Mesenchymal stem cell (in vitro differentiated cells and primary cell): ENCODE measurements around the gene PAX5.

ENCODE experiments used
- DNase-seq: peaks from one replicate; pipeline ENCODE4 v3.0.0-alpha.2; 2013
- H2AFZ ChIP-seq: one replicate; pipeline ENCODE4 v1.6.1; 2013; ENCODE audit warnings: low read depth, mild to moderate bottlenecking, control low read depth, inconsistent platforms, low read length, moderate library complexity
- H2AK5ac ChIP-seq: 2 replicates; pipeline ENCODE4 v1.6.1; 2013; ENCODE audit warnings: low read length, moderate library complexity, mild to moderate bottlenecking, inconsistent platforms; ENCODE audit not compliant: severe bottlenecking
- H2BK120ac ChIP-seq: one replicate; pipeline ENCODE4 v1.6.1; 2013; ENCODE audit warnings: low read depth, mild to moderate bottlenecking, inconsistent platforms, low read length, moderate library complexity
- H2BK12ac ChIP-seq, 2 experiments: one replicate each; pipeline ENCODE4 v1.6.1; 2013; ENCODE audit warnings: inconsistent platforms in 2 of 2, low read length in 2 of 2, mild to moderate bottlenecking in 2 of 2, moderate library complexity in 2 of 2, control low read depth in 1 of 2
- H2BK15ac ChIP-seq: one replicate; pipeline ENCODE4 v1.6.1; 2013; ENCODE audit warnings: mild to moderate bottlenecking, low read depth, inconsistent platforms; ENCODE audit not compliant: poor library complexity, severe bottlenecking
- H2BK5ac ChIP-seq: 2 replicates; pipeline ENCODE4 v1.6.1; 2013; ENCODE audit warnings: low read depth, mild to moderate bottlenecking, low read length, control low read depth, inconsistent platforms; ENCODE audit not compliant: poor library complexity, severe bottlenecking
- H3K14ac ChIP-seq, 2 experiments: one replicate each; pipeline ENCODE4 v1.6.1; 2013; ENCODE audit warnings: inconsistent platforms in 2 of 2, low read length in 2 of 2, control low read depth in 1 of 2, mild to moderate bottlenecking in 1 of 2, moderate library complexity in 1 of 2
- H3K18ac ChIP-seq, 2 experiments: one replicate each; pipeline ENCODE4 v1.6.1; 2013; ENCODE audit warnings: inconsistent platforms in 2 of 2, low read length in 2 of 2, control low read depth in 1 of 2, low read depth in 1 of 2, mild to moderate bottlenecking in 1 of 2
- H3K23ac ChIP-seq, 2 experiments: one replicate each; pipeline ENCODE4 v1.6.1; 2013; ENCODE audit warnings: inconsistent platforms in 2 of 2, low read length in 2 of 2, mild to moderate bottlenecking in 2 of 2, moderate library complexity in 2 of 2, control low read depth in 1 of 2
- H3K27ac ChIP-seq: 2 replicates; pipeline ENCODE4 v1.5.1; 2013; ENCODE audit warnings: mild to moderate bottlenecking, moderate library complexity, low read length, control low read depth, inconsistent platforms; ENCODE audit not compliant: poor library complexity, severe bottlenecking
- H3K27me3 ChIP-seq, 2 experiments: 2 replicates each; pipeline versions ENCODE4 v1.6.1 to v1.7.0; 2013; ENCODE audit warnings: low read length in 2 of 2, mild to moderate bottlenecking in 2 of 2, moderate library complexity in 2 of 2, control low read depth in 1 of 2, inconsistent platforms in 1 of 2; ENCODE audit not compliant: control insufficient read depth in 1 of 2, insufficient read depth in 1 of 2
- H3K36me3 ChIP-seq, 2 experiments: 2 replicates each; pipeline versions ENCODE4 v1.6.1 to v1.7.0; 2013; ENCODE audit warnings: low read length in 2 of 2, control low read depth in 1 of 2, inconsistent platforms in 1 of 2, low read depth in 1 of 2, mild to moderate bottlenecking in 1 of 2; ENCODE audit not compliant: insufficient read depth in 2 of 2, control insufficient read depth in 1 of 2
- H3K4ac ChIP-seq, 2 experiments: one replicate each; pipeline ENCODE4 v1.6.1; 2013; ENCODE audit warnings: inconsistent platforms in 2 of 2, low read length in 2 of 2, mild to moderate bottlenecking in 2 of 2, moderate library complexity in 2 of 2, control low read depth in 1 of 2, low read depth in 1 of 2
- H3K4me1 ChIP-seq: 2 replicates; pipeline ENCODE4 v1.6.1; 2013; ENCODE audit warnings: low read depth, low read length, control low read depth; ENCODE audit not compliant: control insufficient read depth, insufficient read depth
- H3K4me2 ChIP-seq: 2 replicates; pipeline ENCODE4 v1.6.1; 2013; ENCODE audit warnings: low read length, mild to moderate bottlenecking, inconsistent platforms; ENCODE audit not compliant: poor library complexity, severe bottlenecking
- H3K4me3 ChIP-seq, 2 experiments: 2 replicates each; pipeline versions ENCODE4 v1.5.1 to v1.7.0; 2013; ENCODE audit warnings: low read length in 2 of 2, mild to moderate bottlenecking in 2 of 2, control low read depth in 1 of 2, low read depth in 1 of 2; ENCODE audit not compliant: insufficient read depth in 1 of 2
- H3K79me1 ChIP-seq: replicated peaks from 2 replicates; pipeline ENCODE4 v1.6.1; 2013; ENCODE audit warnings: mild to moderate bottlenecking, control low read depth, low read length, inconsistent platforms; ENCODE audit not compliant: poor library complexity, severe bottlenecking
- H3K9ac ChIP-seq: 2 replicates; pipeline ENCODE4 v1.7.0; 2013; ENCODE audit warnings: mild to moderate bottlenecking, low read length, moderate library complexity
- H3K9me3 ChIP-seq: 2 replicates; pipeline ENCODE4 v1.7.0; 2013; ENCODE audit warnings: mild to moderate bottlenecking, low read length; ENCODE audit not compliant: control insufficient read depth
- H4K8ac ChIP-seq: one replicate; pipeline ENCODE4 v1.6.1; 2013; ENCODE audit warnings: inconsistent platforms, mild to moderate bottlenecking, low read length, moderate library complexity
- H4K91ac ChIP-seq: one replicate; pipeline ENCODE4 v1.6.1; 2013; ENCODE audit warnings: mild to moderate bottlenecking, low read length, inconsistent platforms
- WGBS: methylation state at CpG from one replicate; pipeline ENCODE4 v1.1.7; 2013; ENCODE audit warnings: mixed read lengths; 5-methylcytosine and 5-hydroxymethylcytosine counted together

Gene PAX5

GRCh38 chr9:36940881-36941280 lies 93.2 kb downstream of the PAX5 start:
- no peaks in the 10 kb centered on the region for H3K36me3 ChIP-seq
- no peak overlapping the region for H2AK5ac ChIP-seq
- H3K9me3 ChIP-seq = no peaks in the 10 kb centered on the region
- H3K14ac ChIP-seq = no peak overlapping the region
- peaks cover 70 to 86% of the 10 kb centered on the region in 2 experiments for H3K27me3 ChIP-seq
- no peak overlapping the region for H4K91ac ChIP-seq
- no peak overlapping the region for H3K27ac ChIP-seq
- no peak overlapping the region for H3K23ac ChIP-seq
- H2AFZ ChIP-seq = no peak overlapping the region
- H4K8ac ChIP-seq = no peak overlapping the region
- peaks cover 3% of the 10 kb centered on the region for H3K4me1 ChIP-seq
- H2BK15ac ChIP-seq = no peak overlapping the region
- H3K4me3 ChIP-seq = no peak overlapping the region
- H3K9ac ChIP-seq = no peak overlapping the region
- no peak overlapping the region for H2BK120ac ChIP-seq
- H3K79me1 ChIP-seq = no peaks in the 10 kb centered on the region
- H3K4me2 ChIP-seq = no peak overlapping the region
- H2BK5ac ChIP-seq = no peak overlapping the region
- DNase-seq = no peak
- H3K18ac ChIP-seq = no peak overlapping the region
- WGBS = 84% methylated on average over 7 of the region's 7 CpGs
- no peak overlapping the region for H3K4ac ChIP-seq
- no peak overlapping the region for H2BK12ac ChIP-seq

GRCh38 chr9:36940500-36940853 lies 93.6 kb downstream of the PAX5 start:
- H4K8ac ChIP-seq = no peak overlapping the region
- no peaks in the 10 kb centered on the region for H3K9me3 ChIP-seq
- 76% methylated on average over 7 of the region's 7 CpGs for WGBS
- no peak overlapping the region for H3K14ac ChIP-seq
- no peak overlapping the region for H2BK15ac ChIP-seq
- H2AK5ac ChIP-seq = no peak overlapping the region
- DNase-seq = no peak
- H2BK120ac ChIP-seq = no peak overlapping the region
- H3K79me1 ChIP-seq = no peaks in the 10 kb centered on the region
- H3K18ac ChIP-seq = no peak overlapping the region
- H3K36me3 ChIP-seq = no peaks in the 10 kb centered on the region
- H3K27ac ChIP-seq = no peak overlapping the region
- H3K23ac ChIP-seq = no peak overlapping the region
- no peak overlapping the region for H3K4me2 ChIP-seq
- H2BK12ac ChIP-seq = no peak overlapping the region
- H3K4ac ChIP-seq = no peak overlapping the region
- H2BK5ac ChIP-seq = no peak overlapping the region
- H3K9ac ChIP-seq = no peak overlapping the region
- peaks cover 3% of the 10 kb centered on the region for H3K4me1 ChIP-seq
- H3K27me3 ChIP-seq = peaks cover 73 to 90% of the 10 kb centered on the region in 2 experiments
- H4K91ac ChIP-seq = no peak overlapping the region
- no peak overlapping the region for H2AFZ ChIP-seq
- H3K4me3 ChIP-seq = no peak overlapping the region

GRCh38 chr9:36939655-36940499 lies 94.2 kb downstream of the PAX5 start:
- Histone ChIP-seq H2BK12ac (no peak overlapping the region), H3K4me2 (no peak overlapping the region), H3K9ac (no peak overlapping the region), H3K9me3 (no peaks in the 10 kb centered on the region), H2AK5ac (no peak overlapping the region), H3K27me3 (peaks cover 74 to 93% of the 10 kb centered on the region in 2 experiments), H3K27ac (no peak overlapping the region), H3K4ac (no peak overlapping the region), H2BK5ac (no peak overlapping the region), H3K23ac (no peak overlapping the region), H3K18ac (no peak overlapping the region), H2BK15ac (no peak overlapping the region), H3K36me3 (no peaks in the 10 kb centered on the region), H3K79me1 (no peaks in the 10 kb centered on the region), H2AFZ (no peak overlapping the region), H3K14ac (no peak overlapping the region), H3K4me3 (no peak overlapping the region), H4K8ac (no peak overlapping the region), H3K4me1 (peaks cover 3% of the 10 kb centered on the region), H4K91ac (no peak overlapping the region), H2BK120ac (no peak overlapping the region)
- 76% methylated on average over 27 of the region's 28 CpGs for WGBS
- no peak for DNase-seq

GRCh38 chr9:36939214-36939613 lies 94.9 kb downstream of the PAX5 start:
- Histone ChIP-seq H3K36me3 (no peaks in the 10 kb centered on the region), H3K9ac (no peak overlapping the region), H3K14ac (no peak overlapping the region), H3K27me3 (peaks cover 68 to 93% of the 10 kb centered on the region in 2 experiments), H3K27ac (no peak overlapping the region), H3K18ac (no peak overlapping the region), H3K79me1 (no peaks in the 10 kb centered on the region), H3K4me1 (peaks cover 3% of the 10 kb centered on the region), H2BK5ac (no peak overlapping the region), H3K4me2 (no peak overlapping the region), H2AFZ (no peak overlapping the region), H4K91ac (no peak overlapping the region), H3K4me3 (no peak overlapping the region), H2BK120ac (no peak overlapping the region), H3K23ac (no peak overlapping the region), H3K9me3 (no peaks in the 10 kb centered on the region), H3K4ac (no peak overlapping the region), H2AK5ac (no peak overlapping the region), H4K8ac (no peak overlapping the region), H2BK15ac (no peak overlapping the region), H2BK12ac (no peak overlapping the region)
- no peak for DNase-seq
- whole genome bisulfite sequencing = 60% methylated on average over 3 of the region's 5 CpGs
